PC-3 (cell line): ENCODE measurements around the gene ATG101. TPM values are rescaled to one million over a fixed set of nuclear protein-coding genes. Genes with fewer than 3 reads are reported as not detected.

Experiments used
- ATAC-seq: fragments of 200-7000 bp; cut with Tn5 transposase; 2 replicates; pipeline ENCODE4 v1.9.1; 2020; ENCODE audit warnings: mild to moderate bottlenecking, moderate library complexity
- BruUV-seq: library from RNA; stranded (reverse); fragments of 400-500 nt; replicated peaks from 2 replicates; lab custom pipeline; 2021; lab: Mats Ljungman, UMichigan
- CTCF ChIA-PET: fragments of 300-600 bp; sonication (Branson Sonifier 250); formaldehyde crosslinking; loops from one replicate; lab custom pipeline; 2022; ENCODE audit warnings: antibody characterized with exemption; lab: Charles Lee
- POLR2A ChIA-PET: fragments of 300-600 bp; sonication (Branson Sonifier 250); formaldehyde crosslinking; loops from one replicate; lab custom pipeline; 2022; ENCODE audit warnings: antibody characterized with exemption; ENCODE audit not compliant: unreplicated experiment; lab: Charles Lee
- DNase-seq: peaks from one replicate; pipeline ENCODE4 v3.0.0-alpha.2; 2015
- H2AFZ ChIP-seq: fragments of 300-600 bp; sonication (generic); 2 replicates; pipeline ENCODE4 v1.6.0; 2016; ENCODE audit warnings: antibody characterized with exemption, low read length
- H3F3A ChIP-seq: fragments of 300-600 bp; sonication (generic); one replicate; pipeline ENCODE4 v1.6.0; 2017; ENCODE audit warnings: antibody characterized with exemption, low read length, control low read depth, mild to moderate bottlenecking; ENCODE audit not compliant: unreplicated experiment
- H3K27ac ChIP-seq: fragments of 300-600 bp; sonication (generic); 2 replicates; pipeline ENCODE4 v1.5.1; 2016; ENCODE audit warnings: mild to moderate bottlenecking, low read length
- H3K27me3 ChIP-seq: fragments of 300-600 bp; sonication (generic); 2 replicates; pipeline ENCODE4 v1.6.1; 2016; ENCODE audit warnings: low read length, mixed read lengths
- H3K36me3 ChIP-seq: fragments of 300-600 bp; sonication (generic); 2 replicates; pipeline ENCODE4 v1.6.1; 2016; ENCODE audit warnings: low read depth, mixed run types, low read length, mixed read lengths
- H3K4me1 ChIP-seq: fragments of 300-600 bp; sonication (generic); 2 replicates; pipeline ENCODE4 v1.5.1; 2016; ENCODE audit warnings: low read length; ENCODE audit not compliant: insufficient read depth
- H3K4me2 ChIP-seq: fragments of 300-600 bp; sonication (generic); 2 replicates; pipeline ENCODE4 v1.6.0; 2016; ENCODE audit warnings: low read length
- H3K4me3 ChIP-seq: fragments of 300-600 bp; sonication (generic); 2 replicates; pipeline ENCODE4 v1.5.1; 2016; ENCODE audit warnings: mild to moderate bottlenecking, low read length, mixed read lengths
- H3K79me2 ChIP-seq: fragments of 300-600 bp; sonication (generic); 2 replicates; pipeline ENCODE4 v1.6.1; 2017; ENCODE audit warnings: low read length, mixed read lengths
- H3K9ac ChIP-seq: fragments of 300-600 bp; sonication (generic); 2 replicates; pipeline ENCODE4 v1.6.0; 2016; ENCODE audit warnings: mild to moderate bottlenecking, low read length
- H3K9me2 ChIP-seq: fragments of 300-600 bp; sonication (generic); replicated peaks from 2 replicates; pipeline ENCODE4 v1.6.1; 2016; ENCODE audit warnings: mixed run types, low read length, mixed read lengths
- H3K9me3 ChIP-seq: fragments of 300-600 bp; sonication (generic); 2 replicates; pipeline ENCODE4 v1.6.1; 2016; ENCODE audit warnings: low read length, mixed read lengths
- H4K20me1 ChIP-seq: fragments of 300-600 bp; sonication (generic); 2 replicates; pipeline ENCODE4 v1.6.1; 2016; ENCODE audit warnings: low read length, mixed read lengths
- EZH2 ChIP-seq: fragments of 300-600 bp; sonication (generic); IDR thresholded peaks from one replicate; pipeline ENCODE4 v1.6.1; 2017; ENCODE audit warnings: antibody characterized with exemption, mild to moderate bottlenecking, low read length; ENCODE audit not compliant: unreplicated experiment
- EZH2phosphoT487 ChIP-seq: fragments of 300-600 bp; sonication (generic); IDR thresholded peaks from 2 replicates; pipeline ENCODE4 v1.6.1; 2018; ENCODE audit warnings: mild to moderate bottlenecking, antibody characterized with exemption, low read length, borderline replicate concordance
- intact Hi-C: fragments of 100-400 bp; cut with micrococcal nuclease; formaldehyde crosslinking; loops from 2 replicates; pipeline ENCODE4 v1.9.0; 2023
- total RNA-seq: library from RNA; depleted of rRNA; stranded (reverse); fragments of >200 nt; gene quantifications from 2 replicates; pipeline ENCODE4 v1.2.3, GENCODE V29; 2014
- TF ChIP-seq, protein P1 (sequence below): fragments of 300-600 bp; sonication (generic); conservative IDR thresholded peaks from 2 replicates; pipeline ENCODE4 v1.5.1; 2017; ENCODE audit warnings: antibody characterized with exemption, low read depth, mild to moderate bottlenecking, low read length

Gene ATG101
- total RNA-seq, 1 experiment from 2014 or later: 110 TPM

DNA sequence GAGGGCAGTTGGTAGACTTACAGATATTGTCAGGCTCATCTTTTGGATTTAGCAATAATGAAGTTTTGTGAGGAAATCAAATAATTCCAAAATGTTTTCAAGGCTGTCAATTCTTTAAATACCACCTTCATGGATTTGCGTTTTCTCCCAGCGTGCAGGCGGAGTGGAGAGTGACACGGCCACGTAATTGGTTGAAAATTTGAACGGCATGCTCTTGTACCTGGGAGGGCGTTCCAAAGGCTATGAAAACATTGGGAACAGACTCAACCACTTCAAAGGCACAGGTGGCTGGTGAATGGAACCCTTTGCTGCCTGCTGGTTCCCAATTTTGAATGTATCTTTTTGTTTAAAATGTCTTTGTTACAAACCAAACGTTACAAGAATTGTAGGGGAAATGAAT is 22.1 kb downstream of the ATG101 start:
- no peaks in the 10 kb centered on the region for H3K79me2 ChIP-seq
- no peaks in the 10 kb centered on the region for H3K27me3 ChIP-seq
- H3K9me2 ChIP-seq: no peaks in the 10 kb centered on the region
- no peak for ATAC-seq
- H3K4me1 ChIP-seq: no peaks in the 10 kb centered on the region
- no peaks in the 10 kb centered on the region for H3K36me3 ChIP-seq
- H3K4me2 ChIP-seq: no peak overlapping the region
- no peak for DNase-seq
- no peak for TF ChIP-seq EZH2phosphoT487
- TF ChIP-seq, protein P1, sequence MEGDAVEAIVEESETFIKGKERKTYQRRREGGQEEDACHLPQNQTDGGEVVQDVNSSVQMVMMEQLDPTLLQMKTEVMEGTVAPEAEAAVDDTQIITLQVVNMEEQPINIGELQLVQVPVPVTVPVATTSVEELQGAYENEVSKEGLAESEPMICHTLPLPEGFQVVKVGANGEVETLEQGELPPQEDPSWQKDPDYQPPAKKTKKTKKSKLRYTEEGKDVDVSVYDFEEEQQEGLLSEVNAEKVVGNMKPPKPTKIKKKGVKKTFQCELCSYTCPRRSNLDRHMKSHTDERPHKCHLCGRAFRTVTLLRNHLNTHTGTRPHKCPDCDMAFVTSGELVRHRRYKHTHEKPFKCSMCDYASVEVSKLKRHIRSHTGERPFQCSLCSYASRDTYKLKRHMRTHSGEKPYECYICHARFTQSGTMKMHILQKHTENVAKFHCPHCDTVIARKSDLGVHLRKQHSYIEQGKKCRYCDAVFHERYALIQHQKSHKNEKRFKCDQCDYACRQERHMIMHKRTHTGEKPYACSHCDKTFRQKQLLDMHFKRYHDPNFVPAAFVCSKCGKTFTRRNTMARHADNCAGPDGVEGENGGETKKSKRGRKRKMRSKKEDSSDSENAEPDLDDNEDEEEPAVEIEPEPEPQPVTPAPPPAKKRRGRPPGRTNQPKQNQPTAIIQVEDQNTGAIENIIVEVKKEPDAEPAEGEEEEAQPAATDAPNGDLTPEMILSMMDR: no peak
- TF ChIP-seq EZH2: no peak
- H3K4me3 ChIP-seq: no peak overlapping the region
- no peak overlapping the region for H3K9ac ChIP-seq
- H4K20me1 ChIP-seq: no peaks in the 10 kb centered on the region
- intact Hi-C loops: no loop called here
- no peak overlapping the region for H2AFZ ChIP-seq
- H3F3A ChIP-seq: no peaks in the 10 kb centered on the region
- ChIA-PET CTCF (no interaction called here), POLR2A (no interaction called here)
- no peak overlapping the region for H3K27ac ChIP-seq
- no peaks in the 10 kb centered on the region for H3K9me3 ChIP-seq
- BruUV-seq: no TSS peak

DNA sequence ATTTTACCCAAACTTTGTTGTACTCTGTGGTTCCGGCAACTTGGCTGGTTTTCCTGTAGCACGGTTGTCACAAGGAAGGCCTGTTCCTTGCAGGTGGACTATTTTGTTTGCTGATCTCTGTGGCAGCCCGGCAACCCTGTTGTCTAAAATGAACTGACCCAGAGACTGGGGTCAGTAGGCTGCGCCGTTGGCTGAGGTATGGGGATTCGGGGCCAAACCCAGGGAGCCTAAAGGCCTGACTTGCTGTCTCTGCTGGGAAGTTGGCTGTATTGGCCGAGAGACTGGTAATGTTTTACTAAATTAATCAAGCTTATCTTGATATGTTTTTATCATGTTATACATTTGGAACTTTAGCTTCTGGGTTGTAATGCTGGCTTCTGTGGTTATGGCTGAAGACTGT is 23.6 kb downstream of the ATG101 start:
- no peak for TF ChIP-seq EZH2
- TF ChIP-seq, protein P1: no peak
- no peak for TF ChIP-seq EZH2phosphoT487
- H3K9ac ChIP-seq: no peak overlapping the region
- H3F3A ChIP-seq: no peaks in the 10 kb centered on the region
- H3K4me3 ChIP-seq: no peak overlapping the region
- H3K36me3 ChIP-seq: no peaks in the 10 kb centered on the region
- no peaks in the 10 kb centered on the region for H3K9me2 ChIP-seq
- H3K27ac ChIP-seq: no peak overlapping the region
- ChIA-PET CTCF (no interaction called here), POLR2A (no interaction called here)
- no peaks in the 10 kb centered on the region for H4K20me1 ChIP-seq
- no peak overlapping the region for H2AFZ ChIP-seq
- BruUV-seq: no TSS peak
- H3K79me2 ChIP-seq: no peaks in the 10 kb centered on the region
- H3K27me3 ChIP-seq: no peaks in the 10 kb centered on the region
- no peaks in the 10 kb centered on the region for H3K9me3 ChIP-seq
- ATAC-seq: no peak
- no peak for DNase-seq
- intact Hi-C loops: no loop called here
- no peaks in the 10 kb centered on the region for H3K4me1 ChIP-seq
- no peak overlapping the region for H3K4me2 ChIP-seq

DNA sequence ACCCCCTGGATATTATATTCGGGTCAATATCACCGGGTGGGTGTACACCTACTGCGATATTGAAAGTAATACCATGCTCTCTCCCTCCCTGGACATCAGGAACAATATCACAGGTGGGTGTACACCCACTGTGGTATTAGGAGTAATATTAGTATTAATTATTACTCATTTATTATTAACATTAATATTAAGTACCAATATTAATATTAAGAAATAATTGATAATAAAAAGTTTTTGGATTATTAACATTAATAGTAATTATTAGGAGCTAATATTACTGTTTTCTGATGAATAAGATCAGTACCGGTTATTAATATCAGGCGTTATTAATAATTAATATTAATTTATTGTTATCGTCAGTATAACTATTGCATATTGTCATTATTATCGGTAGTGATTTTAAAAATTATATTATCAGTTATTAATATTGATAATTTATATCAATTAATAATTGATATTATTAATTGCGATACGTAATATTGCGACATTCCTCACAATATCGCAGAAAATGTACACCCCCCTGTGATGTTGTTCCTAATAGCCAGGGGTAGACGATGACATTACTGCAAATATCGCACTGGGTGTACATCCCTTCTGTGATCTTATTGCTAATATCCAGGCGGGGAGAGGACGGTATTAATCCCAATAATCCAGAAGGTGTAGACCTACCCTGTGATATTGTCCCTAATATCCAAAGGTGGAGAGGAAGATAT is 26.7 kb downstream of the ATG101 start:
- H4K20me1 ChIP-seq: no peaks in the 10 kb centered on the region
- H3K27ac ChIP-seq: no peak overlapping the region
- H3F3A ChIP-seq: no peaks in the 10 kb centered on the region
- no TSS peak for BruUV-seq
- DNase-seq: no peak
- no peaks in the 10 kb centered on the region for H3K9me3 ChIP-seq
- ATAC-seq: no peak
- no peak overlapping the region for H3K4me3 ChIP-seq
- intact Hi-C loops: no loop called here
- no peaks in the 10 kb centered on the region for H3K9me2 ChIP-seq
- ChIA-PET POLR2A (no interaction called here), CTCF (no interaction called here)
- H3K36me3 ChIP-seq: no peaks in the 10 kb centered on the region
- no peaks in the 10 kb centered on the region for H3K4me1 ChIP-seq
- H3K4me2 ChIP-seq: no peak overlapping the region
- no peak overlapping the region for H3K9ac ChIP-seq
- no peak for TF ChIP-seq EZH2phosphoT487
- no peak overlapping the region for H2AFZ ChIP-seq
- no peaks in the 10 kb centered on the region for H3K27me3 ChIP-seq
- no peaks in the 10 kb centered on the region for H3K79me2 ChIP-seq
